Activated naive CD4-positive, alpha-beta T cell (primary cell): Measurements from ENCODE around the gene SERTAD3.
"Not testable (repeated sequence)": the region's sequence is repeated elsewhere in the genome, so short reads cannot be mapped to it uniquely, and the experiment has no call there.

Experiments used
- DNase-seq, 4 experiments: peaks; one replicate each; lab custom pipeline; 2025; lab: John Stamatoyannopoulos, UW

The SERTAD3 gene

DNA sequence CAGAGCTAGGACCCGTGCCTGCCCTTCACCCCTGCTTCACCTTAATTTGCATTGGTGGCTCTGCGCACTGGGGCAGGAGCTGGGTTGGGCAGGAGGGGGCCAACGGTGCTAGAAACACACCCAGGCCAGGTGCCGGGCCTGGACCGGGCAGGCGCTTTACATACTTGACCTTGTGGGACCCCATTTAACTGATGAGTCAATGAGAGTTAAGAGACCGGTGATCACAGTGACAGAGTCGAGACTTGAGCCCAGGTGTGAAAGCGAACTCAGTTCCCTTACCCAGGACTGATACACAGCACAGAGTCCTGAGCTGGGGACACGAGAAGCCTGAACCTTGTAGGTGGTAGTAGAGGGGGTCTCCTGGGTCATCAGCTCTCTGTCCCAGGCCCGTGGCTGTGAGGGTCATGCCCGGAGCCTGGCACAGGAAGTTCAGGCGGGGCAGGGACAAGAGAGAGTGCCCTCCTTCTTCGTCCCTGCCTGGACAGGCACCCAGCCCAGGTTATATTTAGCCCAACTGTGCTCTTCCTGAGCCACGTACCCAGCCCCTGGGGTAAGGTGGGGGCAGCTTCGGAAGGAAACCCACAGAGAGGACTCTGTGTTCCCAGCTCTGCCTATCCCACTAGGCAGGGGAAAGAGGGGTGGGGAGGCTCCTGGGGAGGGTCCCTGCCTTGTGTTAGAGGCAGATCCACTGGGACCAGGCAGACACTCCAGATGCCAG lies 32.9 kb downstream of the SERTAD3 start:
- DNase-seq: no peak

DNA sequence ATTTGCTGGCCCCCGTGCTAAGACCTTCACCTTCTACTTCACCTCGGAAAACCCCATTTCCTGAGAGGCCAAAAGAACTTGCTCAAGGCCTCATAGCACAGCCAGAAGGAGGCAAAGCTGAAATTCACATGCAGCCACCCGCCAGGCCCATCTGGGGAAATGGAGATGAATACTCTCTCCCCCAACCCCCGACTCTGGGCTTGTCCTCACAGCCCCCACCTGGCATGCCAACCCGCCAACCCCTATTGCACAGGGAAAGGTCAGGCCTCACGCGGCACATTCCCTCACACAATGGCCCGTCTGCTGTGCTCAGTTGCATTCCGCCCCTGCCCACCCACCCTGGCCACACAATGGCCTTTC lies 34.1 kb downstream of the SERTAD3 start:
- no peak for DNase-seq

DNA sequence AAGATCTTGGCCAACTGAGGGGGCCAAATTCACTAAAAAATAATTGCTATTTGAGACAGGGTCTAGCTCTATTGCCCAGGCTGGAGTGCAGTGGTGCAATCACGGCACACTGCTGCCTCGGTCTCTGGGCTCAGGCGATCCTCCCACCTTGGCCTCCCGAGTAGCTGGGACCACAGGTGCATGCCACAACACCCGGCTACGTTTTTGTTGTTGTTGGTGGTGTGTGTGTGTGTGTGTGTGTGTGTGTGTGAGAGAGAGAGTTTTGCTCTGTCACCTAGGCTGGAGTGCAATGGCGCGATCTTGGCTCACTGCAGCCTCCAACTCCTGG lies 35.6 kb downstream of the SERTAD3 start:
- not testable (repeated sequence) for DNase-seq

DNA sequence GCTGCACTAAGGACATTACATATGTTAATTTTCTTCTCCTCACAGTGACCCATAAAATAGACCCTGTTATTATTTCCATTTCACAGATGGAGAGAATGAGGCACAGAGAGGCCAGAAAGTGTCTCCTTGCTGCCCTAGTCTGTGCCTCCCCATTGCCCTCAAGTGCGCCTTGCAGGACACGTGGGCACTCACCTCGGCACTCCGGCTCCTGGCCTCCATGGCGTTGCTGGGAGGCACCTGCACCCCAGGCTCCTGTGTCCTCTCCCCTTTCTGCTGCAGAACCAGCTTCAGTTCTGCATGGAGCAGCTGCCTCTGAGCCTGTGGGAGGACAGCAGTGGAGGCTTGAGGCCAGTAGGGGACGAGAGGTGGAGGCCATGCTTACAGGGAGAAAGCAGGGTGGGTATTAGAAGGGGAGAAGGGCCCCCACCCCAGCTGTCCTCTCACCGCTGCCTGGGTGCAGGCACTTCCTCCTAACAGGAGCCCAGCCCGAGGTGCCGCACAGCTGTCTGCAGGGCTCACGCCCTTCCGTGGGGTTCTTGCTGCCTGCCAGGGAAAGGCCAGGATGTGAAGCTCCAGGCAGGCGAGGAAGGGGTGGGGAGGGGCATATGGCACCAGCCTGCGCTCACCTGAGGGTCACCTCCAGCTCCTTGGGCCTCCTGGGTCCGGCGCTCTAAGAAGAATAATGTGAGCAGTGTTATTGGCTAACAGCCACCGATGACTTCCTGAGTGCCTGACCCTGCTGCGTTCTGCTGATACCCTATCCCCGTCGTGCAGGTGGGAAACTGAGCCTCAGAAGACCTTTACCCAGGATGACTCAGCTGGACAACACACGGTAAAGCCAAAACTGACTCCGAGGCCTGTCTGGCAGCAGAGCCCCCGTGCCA lies 36.2 kb downstream of the SERTAD3 start:
- DNase-seq: no peak

DNA sequence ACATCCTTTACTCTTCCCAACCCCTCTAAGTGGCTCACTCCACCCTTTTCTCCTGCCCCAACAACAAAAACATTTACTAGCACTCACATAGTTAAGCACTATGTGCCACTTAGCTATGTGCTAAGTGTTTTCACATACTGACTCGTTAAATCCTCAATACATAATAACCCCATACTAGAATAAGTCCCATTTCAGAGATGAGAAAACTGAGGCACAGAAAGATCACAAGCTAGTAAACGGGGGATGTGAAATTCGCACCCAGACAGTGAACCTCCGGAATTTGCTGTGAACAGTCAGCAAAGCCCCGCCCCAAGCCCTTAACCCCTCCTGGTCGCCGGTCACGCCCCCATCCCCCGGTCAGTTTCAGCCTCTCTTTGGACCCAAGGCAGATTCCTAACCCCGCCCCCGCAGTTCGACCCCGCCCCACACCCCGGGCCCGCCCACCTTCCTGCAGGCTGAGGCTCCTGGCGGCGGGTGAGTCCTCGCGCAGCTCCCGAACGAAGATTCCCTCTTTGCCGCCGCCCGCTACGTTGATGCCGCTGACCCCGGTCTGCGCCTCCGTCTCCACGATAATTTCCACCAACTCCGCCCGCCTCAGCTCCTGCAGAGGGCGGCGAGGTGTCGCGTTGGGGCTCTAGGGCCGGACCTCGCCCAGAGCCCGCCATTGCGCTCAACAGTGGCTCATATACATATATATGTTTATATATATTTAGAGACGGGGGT lies 40.7 kb downstream of the SERTAD3 start:
- DNase-seq: peak in 3 of 4 experiments; percentile 32 to 67 (median 54)

DNA sequence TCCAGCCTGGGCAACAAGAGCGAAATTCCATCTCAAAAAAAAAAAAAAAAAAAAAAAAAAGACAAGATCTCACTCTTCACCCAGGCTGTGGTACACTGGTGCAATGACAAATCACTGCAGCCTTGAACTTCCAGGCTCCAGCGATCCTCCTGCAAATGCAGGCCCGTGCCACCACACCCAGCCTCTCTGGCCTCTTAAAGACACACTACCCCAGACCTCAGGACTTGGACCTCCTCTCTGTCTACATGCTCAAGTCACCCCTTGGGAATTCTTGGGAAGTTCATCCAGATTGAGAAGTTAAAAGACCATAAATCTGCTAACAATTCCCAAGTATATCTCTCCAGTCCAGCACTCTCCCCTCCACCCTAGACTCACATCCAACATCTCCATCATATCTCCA lies 43.6 kb downstream of the SERTAD3 start:
- DNase-seq: no peak

DNA sequence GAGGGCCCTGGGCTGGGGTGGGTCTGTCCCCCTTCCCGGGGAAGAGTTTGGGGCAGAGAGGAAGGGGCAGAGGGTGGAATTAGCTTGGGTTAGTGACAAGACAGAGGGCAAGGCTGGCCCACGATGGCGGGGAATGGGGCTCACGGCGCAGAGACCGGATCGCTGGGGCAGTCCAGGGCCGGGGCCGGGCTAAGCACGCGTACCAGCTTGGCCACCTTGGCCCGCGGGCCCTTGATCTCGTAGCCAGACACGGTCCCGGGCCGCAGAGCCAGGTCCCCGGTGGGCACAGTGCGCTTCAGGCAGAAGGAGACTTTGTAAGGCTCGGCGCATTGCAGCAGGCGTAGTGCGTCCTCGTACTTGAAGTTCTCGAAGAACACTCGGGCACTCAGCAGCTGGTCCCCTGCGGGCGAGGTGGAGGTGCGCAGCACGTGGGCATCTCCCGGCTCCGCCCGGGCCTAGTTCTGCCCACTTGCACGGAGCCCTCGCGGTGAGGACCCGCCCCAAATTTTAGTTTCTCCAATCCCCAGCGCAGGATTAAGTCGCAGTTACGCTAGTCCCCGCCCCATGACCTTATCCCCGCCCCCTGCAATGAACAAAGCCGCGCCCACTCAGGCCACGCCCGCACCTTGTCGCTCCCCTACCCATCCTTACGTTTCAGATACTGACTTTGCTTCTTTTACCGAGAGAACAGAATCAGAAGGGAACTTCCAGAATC lies 45.6 kb downstream of the SERTAD3 start:
- peak in 3 of 4 experiments; percentile 9 to 45 (median 36) for DNase-seq

GRCh38 chr19:40397568-40397906 lies 46.6 kb downstream of the SERTAD3 start:
- no peak for DNase-seq

DNA sequence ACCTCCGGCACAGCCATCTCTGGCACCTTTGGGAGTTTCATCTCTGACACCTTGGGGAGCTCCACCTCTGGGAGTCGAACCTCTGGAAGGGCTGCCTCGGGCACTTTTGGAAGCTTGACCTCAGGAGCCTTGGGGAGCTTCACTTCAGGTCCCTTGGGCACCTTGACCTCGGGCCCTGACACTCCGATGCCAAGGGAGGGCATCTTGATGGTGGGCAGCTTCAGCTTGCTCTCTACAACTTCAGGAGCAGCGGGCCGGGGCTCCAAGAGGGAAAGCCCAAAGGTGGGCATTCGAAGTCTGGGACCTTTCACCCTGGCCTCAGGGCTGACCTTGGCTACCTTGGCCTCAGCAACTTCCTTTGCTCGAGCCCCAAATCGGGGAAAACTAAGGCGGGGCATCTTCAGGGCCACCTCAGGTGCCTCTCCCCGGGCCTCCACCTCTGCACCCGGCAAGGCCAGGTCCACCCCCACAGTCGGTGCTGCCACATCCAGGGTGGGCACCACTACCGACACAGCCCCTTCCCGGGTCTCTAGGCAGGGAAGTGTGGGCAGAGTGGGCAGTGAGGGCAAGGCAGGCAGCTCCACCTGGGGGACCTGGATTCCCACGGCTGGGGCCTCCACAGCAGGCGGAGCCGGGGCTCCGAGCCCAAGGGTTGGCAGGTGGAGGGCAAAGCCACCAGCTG lies 47.1 kb downstream of the SERTAD3 start:
- DNase-seq: no peak

DNA sequence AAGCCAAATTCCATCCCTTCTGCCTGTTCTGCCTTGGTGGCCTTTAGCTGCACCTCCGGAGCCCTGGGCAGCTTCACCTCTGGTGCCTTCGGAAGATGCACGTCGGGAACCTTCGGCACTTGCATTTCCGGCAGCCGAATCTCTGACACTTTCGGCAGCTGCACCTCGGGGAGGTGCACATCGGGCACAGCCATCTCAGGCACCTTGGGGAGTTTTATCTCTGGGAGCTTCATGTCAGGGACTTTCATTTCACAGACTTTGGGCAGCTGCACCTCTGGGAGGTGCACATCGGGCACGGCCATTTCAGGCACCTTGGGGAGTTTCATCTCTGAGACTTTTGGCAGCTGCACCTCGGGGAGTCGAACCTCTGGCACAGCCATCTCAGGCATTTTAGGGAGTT lies 48.2 kb downstream of the SERTAD3 start:
- DNase-seq: no peak

DNA sequence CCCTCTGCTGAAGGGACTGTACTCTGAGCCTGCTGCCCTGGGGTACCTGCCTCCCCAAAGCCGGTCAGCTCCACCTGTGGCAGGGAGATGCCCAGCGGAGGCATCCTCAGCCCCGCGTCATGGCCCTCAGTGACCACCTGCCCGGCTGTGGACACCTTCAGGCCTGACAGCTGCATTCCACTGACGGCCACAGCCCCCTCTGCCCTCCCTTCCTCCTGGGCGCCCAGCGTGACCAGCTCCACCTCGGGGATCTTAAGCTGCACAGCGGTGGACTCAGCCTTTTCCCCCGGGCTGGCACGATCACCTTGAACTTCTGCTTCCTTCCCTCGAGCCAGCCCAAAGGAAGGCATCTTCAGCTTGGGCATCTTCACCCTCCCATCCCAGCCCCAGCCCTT lies 49.3 kb downstream of the SERTAD3 start:
- DNase-seq: no peak

GRCh38 chr19:40393894-40394815 lies 50.0 kb downstream of the SERTAD3 start:
- DNase-seq: no peak

DNA sequence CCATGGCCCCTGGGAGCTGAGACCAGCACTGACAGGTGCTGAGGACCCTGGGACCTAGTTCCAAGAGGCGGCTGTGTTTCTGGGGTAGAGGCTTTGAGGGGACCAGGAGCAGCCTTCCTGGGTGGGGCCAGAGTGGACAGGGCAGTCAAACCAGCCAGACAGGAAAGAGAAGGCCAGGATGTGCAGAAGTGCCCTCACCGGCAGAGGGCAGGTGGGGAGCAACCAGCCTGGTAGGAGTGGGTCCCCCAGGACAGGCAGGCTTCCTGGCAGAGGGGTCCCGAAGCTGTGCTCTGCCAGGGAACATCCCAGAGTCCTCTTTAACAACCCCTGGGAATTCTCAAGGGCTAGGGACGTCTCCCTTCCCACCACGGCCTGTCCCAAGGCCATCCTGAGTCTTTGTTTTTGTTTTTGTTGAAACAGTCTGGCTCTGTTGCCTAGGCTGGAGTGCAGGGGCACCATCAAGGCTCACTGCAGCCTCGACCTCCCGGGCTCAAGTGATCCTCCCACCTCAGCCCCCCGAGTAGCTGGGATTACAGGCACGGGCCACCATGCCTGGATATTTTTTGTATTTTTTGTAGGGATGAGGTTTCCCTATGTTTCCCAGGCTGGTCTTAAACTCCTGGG lies 51.1 kb downstream of the SERTAD3 start:
- DNase-seq: no peak

- no peak for DNase-seq
Measured at GRCh38 chr19:40392123-40392522, 52.0 kb downstream of the SERTAD3 start.
